Myocyte (in vitro differentiated cells): ENCODE results near the gene POU3F2. TPM values are rescaled to one million over a fixed set of nuclear protein-coding genes. Genes with fewer than 3 reads are reported as not detected.

Experiments
- DNase-seq: peaks from one replicate; pipeline ENCODE4 v3.0.0-alpha.2; 2012; ENCODE audit warnings: low read depth
- polyA plus RNA-seq: library from polyadenylated mRNA; unstranded; fragments of >200 nt; gene quantifications from one replicate; pipeline ENCODE4 v1.2.1, GENCODE V29; 2012; ENCODE audit warnings: missing spikeins
- total RNA-seq: library from RNA; depleted of rRNA; stranded (reverse); fragments of >200 nt; gene quantifications from 2 replicates; pipeline ENCODE4 v1.2.3, GENCODE V29; 2014

Gene POU3F2
- total RNA-seq: 0.19 TPM in 1 of 2 replicates, not detected in the other
- 0.67 TPM for polyA plus RNA-seq

DNA sequence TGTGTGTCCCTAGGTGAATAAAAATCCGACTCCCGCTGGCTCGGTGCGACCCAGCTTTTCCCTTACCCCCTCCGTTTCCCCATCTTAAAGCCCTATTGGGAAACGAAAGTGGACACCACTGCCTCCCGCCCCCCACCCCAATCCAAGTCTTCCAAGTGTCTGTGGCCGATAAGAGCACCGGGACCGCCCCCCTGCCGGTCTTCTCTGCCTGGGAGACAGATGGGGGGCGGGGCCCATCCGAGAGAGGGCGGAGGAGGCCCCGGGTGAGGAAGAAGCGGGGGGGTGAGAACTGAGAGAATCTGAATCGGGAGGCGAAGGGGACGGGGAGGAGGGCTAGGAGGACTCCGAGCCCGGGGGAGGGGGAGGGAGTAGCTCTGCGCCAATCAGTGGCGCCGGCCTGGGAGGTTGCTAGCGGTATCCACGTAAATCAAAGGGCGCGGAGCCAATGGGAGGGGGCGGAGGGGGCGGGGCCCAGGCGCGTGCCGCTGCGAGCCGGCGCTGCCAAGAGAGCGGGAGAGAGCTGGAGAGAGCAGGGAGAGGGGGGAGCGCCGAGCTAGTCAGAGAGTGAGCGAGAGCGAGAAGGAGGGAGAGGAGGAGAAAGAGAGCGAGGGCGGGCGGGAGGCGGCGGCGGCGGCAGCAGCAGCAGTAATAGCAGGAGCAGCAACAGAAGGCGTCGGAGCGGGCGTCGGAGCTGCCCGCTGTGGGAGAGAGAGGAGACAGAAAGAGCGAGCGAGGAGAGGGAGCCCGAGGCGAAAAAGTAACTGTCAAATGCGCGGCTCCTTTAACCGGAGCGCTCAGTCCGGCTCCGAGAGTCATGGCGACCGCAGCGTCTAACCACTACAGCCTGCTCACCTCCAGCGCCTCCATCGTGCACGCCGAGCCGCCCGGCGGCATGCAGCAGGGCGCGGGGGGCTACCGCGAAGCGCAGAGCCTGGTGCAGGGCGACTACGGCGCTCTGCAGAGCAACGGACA lies at the start of gene POU3F2:
Gene POU3F2 (plus strand): TSS at position 515 of the 972 bp plus-strand sequence. CDS start 300 bp downstream, at position 815.
- DNase-seq: peak; percentile 86

DNA sequence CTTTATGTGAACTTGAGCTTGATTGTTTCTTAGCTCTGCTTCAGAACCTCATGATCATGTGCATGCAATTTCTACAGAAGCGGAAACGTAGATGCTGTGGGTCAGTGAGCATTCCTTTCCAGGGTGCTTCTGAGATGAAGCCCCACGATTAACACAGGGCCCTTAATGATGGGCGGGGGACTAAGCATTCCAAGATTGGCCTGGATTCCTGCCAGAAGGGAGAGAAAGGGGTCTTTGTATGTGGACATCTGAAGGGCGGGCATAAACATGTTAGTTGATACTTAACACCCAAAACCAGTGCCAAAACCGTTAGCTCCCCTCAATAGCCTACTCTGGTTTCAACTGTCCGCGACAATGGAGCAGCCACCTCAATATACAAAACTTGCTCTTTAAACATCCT lies 46.9 kb upstream of the POU3F2 start:
- DNase-seq: no peak

DNA sequence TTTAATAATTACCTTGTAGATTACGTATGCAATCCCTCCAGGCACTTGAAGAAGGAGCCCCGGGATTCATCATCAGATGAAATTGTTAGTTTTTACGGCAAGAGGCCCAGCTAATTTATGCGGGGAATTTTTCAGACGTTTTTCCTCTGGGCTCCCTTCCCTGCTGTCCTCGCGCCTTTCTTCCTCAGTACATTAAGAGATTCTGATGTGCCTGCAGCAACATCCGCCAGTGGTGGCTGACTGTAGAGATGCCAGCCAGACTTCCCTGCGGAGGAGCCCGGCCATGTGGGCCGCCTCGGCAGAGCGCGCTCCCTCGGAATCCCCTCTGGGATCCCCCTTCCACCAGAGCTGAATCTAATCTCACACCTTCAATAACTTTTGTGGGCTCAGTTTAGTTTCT lies 46.4 kb upstream of the POU3F2 start:
- DNase-seq: no peak

DNA sequence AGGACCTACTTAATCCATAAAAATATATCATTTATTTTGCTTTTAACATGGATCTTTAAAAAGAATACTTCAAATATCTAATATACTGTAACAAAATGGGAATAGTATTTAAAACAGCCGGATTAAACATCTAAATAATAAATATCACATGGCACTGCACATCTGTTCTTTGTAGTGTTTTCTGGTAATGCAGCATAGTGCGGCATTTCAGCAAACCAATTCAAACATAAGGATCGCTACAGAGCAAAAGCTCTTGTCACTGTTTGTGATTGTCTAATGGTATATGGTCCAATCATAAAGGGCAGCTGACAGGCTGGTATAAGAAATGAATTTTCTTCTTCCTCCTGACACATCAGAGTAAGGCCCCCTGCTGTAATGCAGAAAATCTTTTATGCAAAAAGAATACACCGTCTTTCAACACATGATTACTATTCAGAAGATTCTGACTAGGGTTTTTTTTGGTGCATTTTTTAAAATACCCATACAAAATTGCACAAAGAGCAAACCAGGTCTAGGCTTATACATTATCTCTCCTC lies 40.0 kb upstream of the POU3F2 start:
- no peak for DNase-seq

DNA sequence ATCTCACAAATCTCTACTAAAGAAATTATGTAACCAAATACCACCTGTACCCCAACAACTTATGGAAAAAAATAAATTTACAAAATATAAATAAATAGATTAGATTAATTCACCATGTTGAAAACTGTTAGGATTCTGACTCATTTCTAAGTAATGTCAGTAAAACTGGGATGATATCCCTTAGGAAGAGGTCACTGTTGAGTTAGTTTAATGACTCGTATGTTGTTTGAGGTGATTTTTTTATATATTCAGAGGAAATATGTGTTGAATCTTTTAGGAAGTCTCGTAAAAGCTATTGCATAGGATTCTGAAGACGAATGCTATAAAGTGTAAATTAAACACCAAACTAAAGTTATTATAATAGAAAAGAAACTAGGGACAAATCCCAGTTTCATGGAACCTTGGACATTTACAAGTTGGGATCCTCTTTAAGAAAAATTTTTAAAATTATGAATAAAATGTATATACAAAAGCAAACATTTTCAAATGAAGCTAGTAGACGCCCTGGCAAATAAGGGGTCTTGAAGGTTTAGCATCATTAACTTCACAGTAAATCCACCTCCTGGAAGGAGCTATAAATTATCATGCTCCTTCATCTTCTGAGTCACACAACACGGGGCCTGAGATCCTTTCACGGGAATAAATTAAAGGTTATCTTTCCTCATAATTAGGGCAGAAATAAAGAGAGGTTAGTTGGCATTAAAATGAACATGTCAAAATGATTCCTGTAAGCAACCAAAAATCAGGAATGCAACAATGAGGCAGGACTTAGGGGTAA lies 37.0 kb upstream of the POU3F2 start:
- no peak for DNase-seq

DNA sequence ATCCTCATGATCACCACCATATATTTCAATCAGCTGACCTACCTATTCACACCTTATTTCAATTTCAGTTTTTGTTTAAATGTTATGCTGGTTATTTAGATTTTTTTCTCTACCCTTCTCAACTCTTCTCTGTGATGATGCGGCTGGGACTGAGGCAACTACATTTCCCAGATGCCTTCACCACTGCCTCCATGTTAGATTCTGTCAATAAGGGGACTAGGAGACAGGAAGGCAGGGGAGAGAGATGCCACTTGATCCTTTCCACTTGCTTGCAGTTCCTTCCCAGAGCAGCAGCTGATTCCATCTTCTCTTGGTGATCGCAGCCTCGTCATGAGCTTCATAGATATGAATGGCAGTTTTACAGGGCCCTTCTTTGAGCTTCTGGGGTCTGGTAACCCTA lies 33.5 kb upstream of the POU3F2 start:
- no peak for DNase-seq

DNA sequence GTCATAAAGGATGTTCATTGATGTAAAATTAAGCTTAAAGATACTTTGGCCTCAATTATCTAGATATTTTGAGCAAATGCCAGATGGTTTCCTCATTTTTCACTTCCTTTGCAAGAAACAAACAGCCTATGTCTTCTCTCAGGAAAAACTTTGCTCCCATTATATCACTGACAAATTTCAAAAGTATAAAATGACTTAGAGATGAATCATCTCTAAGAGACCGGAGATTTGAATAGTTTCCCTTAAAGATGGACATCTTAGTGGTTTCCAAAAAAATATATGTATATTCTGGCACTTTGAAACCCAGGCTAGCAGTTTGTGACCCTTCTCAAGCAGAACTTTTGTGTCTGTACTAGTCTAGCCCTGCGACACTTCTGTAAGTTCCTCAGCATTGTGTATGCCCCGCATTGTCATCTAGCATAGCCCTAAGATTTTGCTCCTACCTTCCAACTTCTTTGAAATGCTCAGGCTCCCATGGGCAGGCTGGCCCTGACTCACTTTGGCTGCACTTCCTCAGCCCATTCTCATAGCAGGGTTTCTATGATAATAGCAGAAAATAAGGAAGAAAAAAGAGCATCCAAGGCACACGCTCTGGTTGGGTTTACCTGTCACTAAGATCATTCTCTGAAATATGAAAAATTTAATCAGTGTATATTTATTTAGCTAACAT lies 25.7 kb upstream of the POU3F2 start:
- DNase-seq: no peak

DNA sequence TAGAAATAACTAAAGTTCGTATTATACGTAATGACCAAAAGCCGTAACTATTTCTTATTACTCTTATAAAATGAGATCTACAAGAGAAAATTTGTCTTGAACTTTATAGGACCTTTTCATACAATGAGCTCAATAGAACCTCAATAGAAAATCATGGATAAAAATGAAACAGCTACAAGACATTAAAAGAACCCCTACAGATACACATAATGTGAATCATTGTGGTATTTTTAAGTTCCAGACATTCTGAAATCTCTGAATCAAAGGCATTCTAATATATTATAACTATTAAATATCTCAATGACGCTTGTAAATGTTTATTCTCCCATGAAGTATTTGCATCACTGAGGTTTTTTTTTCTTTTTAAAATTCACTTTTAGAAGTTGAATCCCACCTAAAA lies 22.2 kb upstream of the POU3F2 start:
- DNase-seq: no peak

DNA sequence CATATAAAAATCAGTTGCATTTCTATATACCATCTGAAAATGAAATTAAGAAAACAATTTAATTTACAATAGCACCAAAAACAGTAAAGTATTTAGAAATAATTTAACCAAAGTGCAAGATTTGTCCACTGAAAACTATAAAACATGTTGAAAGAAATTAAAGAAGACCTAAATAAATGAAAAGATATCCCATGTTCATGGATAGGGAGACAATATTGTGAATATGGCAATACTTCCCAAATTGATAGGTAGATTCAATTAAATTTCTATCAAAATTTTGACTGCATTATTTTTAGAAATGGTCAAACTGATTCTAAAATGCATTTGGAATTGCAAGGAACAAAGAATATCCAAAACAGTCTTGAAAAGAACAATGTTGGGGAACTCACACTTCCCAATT lies 17.6 kb upstream of the POU3F2 start:
- no peak for DNase-seq

DNA sequence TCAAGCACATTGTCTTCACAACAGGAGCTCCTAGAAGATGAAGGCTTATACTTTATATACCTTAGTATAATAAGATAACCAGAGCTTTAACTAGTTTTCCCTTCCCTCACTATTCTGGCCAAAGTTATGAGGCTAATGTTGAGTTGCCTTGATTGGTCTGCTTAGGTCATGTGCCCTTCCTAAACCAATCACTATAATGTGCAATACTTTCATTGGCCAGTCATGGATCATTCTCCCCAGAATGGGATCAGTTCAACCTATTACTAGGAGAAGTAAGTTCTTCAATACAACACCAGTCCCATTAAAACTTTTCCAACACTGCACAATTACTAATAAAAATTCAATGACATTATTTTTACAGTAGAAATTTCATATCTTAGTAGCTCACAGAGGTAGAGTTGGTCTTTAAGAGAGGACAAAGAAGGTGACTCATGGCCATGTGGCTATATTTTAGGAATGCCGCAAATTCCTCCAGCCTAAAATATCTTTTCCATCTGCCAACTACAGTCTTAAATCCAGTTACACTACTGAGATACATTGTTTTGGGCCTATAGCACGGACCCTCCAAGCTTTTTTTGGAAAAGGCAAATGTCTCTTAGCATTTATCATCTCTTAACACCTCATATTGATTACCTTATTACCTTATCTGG lies 12.5 kb upstream of the POU3F2 start:
- DNase-seq: peak; percentile 30

DNA sequence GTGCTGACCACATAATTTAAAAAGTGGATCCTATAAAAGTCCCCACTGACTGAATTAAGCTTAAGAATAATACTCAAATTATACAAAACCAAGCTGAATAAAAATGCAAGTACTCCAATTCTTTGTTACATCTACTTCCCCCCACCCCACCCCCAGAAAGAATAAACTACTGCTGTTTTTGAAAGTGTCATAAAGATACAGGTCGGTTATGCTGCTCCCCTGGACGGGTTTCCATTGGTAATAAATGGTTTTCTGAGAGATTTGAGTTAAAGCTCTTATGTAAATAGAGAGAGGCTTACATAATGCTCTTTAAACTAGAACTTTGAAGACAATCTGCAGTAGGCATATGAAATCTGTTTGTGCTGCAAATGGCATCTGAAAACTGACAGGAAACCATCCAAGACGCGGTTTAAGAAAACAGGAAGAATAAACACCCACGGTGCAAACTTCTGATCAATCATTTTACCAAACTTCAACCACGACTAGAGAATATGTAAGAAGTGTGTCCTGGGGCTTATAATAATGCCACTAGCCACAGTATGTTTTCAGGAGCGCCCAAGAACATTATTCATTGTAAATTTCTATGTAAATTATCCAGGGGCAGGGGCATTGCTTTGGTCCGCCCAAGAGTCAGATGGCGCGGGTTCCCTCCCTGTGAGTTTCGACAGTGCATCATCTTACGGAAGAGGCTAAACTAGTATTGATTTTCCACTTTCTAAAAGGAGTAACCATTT lies 10.8 kb upstream of the POU3F2 start:
- DNase-seq: no peak

DNA sequence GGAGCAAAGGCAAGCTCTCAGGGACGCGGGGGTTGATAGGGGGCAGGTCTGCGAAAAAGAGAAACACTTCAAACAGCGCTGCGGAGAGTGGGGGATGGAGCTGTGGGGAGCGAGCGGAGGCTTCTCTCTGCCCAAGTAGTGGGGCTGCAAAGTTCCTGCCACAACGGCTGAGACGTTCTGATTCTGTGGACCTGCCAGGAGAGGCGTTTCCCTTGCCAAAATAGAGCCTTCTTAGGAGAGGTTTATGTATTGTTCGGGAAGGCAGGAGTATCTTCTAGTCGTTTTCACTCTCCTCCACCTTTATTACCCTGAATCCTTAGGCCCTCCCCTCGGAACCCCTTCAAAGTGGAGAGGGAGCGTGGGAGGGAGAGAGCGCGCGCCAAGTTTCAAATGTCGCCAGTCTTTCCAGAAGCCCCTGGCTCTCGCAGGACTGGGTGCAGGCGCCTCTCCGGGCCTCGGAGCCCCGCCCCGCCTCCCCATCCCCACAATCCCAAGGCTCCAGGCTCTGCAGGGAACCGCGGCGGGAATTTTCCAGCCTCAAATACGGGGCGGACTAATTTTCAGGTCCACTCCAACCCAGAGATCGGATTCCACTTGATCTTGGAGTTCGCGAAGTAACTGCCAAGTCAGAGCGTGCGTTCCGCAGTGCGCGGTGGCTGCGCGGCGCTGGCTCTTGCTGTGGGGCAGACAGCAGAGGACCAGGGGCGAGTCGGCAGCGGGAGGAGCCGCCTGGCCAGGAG lies 10.0 kb upstream of the POU3F2 start:
- DNase-seq: no peak

DNA sequence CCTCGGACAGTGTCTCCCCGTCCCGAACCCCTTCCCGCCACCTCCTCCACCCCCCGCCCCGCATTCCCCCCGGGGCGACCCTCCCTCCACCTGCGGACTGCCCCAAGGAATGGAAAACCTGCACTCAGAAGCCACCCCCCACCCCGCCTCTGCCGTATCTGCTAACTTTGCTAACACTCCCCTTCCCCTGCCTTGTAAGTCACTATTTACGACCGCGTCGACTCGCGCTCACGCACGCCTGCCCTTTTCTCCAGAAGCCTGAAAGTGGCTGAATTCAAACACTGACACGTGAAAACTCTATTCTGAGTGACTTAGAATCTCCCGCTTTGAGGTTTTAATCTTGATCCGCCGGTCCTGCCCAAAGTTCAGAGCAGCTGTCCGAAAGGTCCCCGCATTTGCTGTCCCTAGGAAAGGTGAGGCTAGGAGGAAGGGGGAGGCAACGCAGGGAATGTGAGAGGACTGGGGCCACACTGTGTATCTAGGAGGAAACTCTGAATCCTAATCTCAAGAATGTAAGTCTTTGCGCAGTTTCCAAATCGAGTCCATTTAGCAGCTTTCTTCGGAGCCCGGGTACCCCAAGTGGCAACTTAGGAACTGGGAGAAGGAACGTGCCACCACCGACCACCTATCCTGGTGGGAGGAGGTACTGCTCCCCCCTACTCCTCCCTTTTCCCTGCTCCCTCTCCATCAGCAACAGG lies 9.3 kb upstream of the POU3F2 start:
- no peak for DNase-seq

DNA sequence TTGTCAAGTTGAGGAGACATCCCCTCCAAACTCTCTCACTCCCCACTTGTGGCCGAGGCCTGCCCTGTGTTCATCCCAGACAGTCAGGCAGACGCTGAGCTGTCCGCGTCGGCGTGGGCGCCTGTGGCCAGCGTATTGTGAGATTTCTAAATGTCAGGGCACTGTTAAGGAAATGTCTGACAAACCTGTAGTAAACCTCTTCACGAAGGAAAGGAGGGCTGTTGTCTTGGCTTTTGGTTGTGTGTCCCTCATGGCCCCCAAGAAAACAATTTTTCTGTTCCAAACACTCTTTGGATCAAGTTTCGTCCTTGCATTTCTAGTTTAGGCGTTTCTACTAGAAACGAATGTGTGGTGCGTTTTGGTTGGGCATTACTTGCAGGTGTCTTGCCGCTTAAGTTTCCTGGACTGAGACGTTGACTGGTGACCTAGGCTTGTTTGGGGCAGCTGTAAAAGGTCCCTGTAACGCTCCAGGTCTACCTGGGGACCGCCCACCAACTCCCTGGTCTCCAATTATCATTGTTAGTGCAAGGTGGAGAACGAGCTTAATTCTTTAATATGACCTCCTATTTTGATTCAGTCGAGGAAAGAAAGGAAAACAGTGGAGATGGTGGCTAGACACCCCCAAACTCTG lies 8.7 kb upstream of the POU3F2 start:
- no peak for DNase-seq

DNA sequence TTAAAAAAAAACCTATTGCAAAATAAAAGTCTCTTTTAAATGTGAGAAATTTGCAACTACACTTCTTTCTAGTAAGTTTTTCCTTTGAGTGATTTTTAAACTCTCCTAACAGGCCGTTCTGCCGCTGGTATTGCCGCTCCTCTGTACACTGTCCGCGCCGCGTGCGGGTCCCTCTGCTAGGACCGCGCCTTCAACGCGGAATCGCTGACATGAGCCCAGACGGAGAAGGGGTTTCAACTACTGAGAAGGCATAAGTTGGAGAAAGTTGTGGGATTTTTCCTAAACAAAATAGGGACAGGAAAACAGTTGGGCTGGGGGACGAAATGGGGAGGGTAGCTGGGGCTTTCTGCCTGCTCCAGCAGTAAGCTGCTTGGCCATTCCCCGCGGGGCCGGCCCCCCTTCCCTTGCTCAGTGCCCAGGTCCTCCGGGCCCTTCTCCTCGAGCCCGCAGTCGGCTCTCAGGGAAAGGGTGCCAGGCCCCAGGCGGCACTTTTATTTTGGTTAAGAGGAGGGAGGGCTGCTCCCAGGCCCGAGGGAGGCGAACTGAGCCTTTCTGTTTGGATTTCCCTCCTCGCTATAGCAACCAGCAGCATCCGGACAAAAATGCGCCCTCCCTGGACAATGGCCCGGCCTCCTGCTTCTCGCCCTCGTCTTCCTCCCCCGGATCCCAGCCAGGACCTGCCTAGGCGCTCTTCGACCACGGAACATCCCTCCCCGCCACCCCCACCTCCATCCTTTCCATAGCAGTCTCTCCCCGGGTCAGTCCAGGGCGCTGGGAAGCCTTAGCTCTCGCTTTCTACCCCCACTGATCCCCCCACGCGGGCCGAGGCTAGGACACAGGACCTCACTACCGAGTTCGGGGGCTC lies 6.8 kb upstream of the POU3F2 start:
- no peak for DNase-seq

DNA sequence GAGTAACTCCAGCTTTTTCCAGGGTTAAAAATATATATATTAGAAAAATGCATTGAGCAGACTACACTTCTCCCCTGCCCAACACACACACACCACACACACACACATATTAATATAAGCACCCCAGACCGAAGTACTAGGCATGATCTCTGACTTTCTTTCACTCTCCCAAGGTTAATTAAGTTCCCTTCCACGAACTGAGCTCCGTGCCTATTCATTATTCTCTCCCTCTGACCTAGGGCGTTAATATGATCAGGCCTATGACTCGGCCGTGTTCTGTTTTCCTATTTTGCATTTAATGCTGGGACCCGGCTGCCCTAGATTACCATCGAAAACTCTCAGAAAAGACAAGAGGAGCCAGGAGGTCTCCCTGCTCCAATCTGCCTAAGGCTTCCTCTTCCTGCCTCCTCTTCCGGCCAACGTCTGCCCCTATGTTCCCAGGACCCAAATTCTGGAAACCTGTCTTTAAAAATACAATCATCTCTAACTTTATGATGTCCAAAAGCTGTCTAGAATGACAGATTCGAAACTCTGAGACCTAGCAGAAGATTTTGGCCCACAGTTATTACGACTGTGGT lies 6.1 kb upstream of the POU3F2 start:
- no peak for DNase-seq

DNA sequence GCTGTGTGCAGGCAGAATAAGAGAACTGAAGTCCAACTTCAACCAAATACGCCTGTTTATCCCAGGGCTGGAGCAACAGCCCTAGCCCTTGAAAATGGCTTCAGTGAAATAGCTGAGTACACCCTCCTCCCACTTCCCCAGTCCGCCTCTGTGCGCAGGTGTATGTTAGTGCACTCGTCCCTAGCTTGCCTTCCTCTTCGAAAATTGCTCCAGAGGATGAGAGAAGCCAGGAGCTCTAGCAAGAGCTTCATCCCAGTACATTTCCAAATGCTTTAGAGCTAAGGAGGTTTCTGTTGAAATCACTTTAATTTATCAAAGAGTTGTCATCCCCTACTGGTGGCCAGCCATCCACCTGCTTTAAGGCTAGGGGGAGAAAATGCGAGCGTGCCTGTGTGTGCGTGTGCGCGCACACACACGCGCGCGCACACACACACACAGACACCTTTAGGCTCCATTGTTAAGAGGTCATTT lies 5.4 kb upstream of the POU3F2 start:
- no peak for DNase-seq
